ENCODE data around the gene SPTLC1.
"Not testable (repeated sequence)": the region's sequence is repeated elsewhere in the genome, so short reads cannot be mapped to it uniquely, and the experiment has no call there.

The SPTLC1 gene

DNA sequence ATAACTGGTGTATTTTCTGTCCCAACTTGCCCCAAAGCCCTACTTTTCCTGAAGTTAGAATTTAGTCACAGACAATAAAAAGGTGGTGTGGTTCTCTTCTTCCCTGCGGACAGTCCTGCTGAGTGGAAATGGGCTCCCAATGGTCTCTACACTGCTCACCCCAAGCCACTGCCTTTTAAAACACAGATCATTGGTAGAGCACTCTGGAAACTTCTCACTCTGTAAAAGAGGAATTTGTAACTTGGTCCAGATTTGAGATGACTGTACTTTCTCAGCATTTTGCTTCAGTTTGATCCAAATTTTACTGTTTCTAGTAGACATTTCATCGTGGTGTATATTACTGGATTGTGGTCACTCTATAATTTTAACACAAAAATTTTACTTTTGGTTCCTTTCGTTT lies 84.8 kb downstream of the SPTLC1 start:
- DNase-seq (ENCODE audit: low spot score), result no peak

DNA sequence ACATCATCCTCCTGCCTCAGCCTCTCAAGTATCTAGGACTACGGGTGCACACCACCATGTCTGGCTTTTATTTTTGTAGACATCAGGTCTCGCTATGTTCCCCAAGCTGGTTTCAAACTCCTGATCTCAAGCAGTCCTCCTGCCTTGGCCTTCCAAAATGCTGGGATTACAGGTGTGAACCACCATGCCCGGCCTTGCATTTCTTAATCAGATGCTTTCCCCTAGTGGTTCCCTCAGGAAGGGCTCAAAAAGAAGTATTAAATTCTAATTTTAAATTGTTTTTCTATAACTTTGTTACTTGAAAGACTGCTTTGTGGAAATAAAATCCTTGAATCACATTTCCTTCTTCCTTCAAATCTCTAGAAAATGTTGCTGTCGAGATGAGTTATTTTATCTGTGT lies 85.7 kb downstream of the SPTLC1 start:
- DNase-seq (ENCODE audit: low spot score), result no peak

DNA sequence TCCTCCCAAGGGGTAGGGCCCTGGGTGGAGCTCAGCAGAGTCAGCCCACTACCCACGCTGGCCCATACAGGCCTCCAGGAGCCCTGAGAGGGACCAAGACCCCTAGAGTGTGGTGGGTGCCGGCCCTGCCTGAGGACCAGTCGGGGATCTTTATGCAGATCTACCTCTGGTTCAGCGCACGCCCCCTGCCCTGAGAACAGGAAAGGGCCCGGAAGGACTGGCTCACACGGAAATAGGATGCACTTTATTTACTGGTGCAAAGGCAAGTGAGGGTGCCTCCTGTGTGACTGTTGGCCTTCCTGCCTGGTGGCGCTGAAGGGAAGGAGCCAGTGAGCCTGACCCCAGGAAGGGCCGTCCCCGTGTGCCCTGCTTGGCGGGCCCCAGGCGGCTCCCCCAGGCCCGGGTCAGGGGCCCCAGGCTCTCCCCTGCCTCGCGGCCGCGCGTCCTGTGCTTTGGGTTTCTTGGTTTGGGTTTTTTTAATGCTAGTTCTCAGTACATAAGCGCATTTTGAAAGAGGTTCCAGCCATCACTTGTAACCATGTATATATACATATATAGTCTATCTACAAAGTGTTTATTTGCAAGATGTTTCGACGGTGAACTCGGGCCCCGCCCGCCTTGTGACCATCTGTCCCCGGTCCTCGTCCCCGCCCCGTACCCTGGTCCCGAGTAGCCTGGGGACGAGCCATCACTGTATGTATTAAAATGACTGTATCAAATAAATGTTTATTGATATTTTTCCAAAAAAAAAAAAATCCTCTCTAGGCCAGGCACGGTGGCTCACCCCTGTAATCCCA lies 88.8 kb downstream of the SPTLC1 start:
- no peak for DNase-seq (ENCODE audit: low spot score)

DNA sequence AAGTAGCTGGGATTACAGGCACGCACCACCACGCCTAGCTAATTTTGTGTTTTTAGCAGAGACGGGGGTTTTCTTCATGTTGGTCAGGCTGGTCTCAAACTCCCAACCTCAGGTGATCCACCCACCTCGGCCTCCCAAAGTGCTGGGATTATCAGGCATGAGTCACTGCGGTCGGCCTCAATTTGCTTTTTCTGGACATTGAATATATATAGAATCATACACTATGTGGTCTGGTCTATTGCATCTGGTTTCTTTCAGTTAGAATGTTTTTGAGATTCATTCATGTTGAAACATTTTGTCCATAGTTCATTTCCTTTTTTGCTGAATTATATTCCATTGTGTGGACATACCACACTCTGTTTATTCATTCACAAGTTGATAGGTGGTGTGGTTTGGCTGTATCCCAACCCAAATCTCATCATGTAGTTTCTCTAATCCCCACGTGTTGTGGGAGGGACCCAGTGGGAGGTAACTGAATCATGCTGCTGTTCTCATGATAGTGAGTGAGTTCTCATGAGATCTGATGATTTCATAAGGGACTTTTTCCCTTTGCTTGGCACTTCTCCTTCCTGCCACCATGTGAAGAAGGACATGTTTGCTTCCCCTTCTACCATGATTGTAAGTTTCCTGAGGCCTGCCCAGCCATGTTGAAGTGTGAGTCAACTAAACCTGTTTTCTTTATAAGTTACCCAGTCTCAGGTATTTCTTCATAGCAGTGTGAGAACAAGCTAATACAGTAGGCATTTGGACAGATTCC lies 93.2 kb downstream of the SPTLC1 start:
- DNase-seq (ENCODE audit: low spot score), result not testable (repeated sequence)

DNA sequence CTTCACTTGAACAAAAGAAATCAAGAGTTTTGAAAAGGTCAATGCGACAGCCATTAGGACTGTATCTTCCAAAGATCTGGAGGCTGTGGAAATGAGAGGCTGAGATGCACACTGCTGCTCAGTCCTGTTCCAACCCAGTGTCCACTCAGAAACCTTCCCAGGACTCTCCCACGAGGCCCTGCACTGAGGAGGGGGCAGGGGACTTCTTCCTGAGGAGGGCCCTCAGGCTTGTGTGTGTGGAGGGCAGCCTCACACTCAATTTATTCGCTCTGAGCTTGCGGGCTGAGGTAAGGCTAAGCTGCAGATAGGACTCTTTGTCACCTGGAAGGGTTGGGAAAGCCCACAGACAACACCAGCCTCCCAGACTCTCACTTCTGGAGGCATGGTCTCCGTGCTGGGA lies 95.6 kb downstream of the SPTLC1 start:
- no peak for DNase-seq (ENCODE audit: low spot score)

DNA sequence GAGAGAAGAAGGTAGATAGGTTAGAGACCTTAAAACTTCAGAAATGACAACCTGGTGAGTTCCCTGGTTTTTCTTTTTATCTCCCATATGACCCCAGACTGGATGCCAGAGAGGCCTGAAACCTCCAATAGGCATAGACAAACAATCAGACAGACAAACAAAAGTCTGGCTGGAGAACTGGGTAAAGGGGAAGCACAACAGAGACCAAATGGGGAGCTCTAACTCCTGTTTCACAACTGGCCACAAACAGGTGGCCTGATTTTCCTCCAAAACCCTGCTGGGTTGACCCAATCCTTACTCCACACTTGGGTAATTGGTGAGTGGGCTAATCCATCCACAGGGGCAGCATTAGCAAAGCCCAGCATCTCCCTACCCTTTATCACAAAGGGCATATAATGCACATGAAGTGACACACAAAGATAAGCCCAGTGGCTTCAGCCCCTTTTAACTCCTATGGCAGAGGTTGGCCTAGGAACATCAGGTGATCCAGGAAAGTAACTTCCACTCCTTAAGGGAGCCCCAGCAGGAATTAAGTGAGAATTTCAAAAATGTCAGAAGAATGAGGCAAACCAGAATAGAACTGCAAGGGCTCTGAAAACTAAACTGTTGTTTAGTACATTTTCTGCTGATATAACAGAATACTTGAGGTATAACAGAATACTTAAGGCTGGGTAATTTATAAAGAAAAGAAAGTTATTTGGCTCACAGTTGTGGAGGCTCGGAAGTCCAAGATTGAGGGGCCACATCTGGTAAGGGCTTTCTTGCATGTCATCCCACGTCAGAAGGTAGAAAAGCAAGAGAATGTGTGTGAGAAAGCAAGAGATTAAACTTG lies 104.3 kb downstream of the SPTLC1 start:
- no peak for DNase-seq (ENCODE audit: low spot score)

DNA sequence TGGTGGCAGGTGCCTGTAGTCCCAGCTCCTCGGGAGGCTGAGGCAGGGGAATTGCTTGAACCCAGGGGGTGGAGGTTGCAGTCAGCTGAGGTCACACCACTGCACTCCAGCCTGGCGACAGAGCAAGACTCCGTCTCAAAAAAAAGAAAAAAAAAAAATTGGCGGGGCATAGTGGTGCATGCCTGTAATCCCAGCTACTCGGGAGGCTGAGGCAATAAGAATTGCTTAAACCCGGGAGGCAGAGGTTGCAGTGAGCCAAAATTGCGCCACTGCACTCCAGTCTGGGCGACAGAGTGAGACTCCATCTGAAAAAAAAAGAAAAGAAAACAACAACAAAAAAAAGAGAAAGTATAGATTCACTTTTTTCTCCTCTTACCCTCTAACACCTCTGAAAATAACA lies 105.0 kb downstream of the SPTLC1 start:
- DNase-seq (ENCODE audit: low spot score), result not testable (repeated sequence)

DNA sequence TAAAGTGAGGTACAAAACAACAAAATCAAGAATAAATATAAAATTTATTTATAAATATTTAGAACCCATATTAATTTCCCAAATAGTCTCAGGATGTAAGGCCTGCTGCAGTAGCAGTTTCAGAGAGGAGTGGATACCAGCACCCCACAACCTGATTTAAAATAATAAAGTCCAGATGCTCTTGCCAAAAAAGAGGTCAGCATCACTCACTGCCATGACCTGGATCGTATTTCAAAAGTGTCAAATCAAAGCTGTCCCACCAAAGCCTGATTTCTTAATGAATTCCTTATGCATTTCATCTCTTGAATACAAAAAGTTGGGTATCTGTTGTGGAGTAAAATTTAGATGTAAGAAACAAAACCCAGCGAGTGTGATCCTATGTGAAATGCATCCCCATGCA lies 107.2 kb downstream of the SPTLC1 start:
- DNase-seq (ENCODE audit: low spot score), result no peak

DNA sequence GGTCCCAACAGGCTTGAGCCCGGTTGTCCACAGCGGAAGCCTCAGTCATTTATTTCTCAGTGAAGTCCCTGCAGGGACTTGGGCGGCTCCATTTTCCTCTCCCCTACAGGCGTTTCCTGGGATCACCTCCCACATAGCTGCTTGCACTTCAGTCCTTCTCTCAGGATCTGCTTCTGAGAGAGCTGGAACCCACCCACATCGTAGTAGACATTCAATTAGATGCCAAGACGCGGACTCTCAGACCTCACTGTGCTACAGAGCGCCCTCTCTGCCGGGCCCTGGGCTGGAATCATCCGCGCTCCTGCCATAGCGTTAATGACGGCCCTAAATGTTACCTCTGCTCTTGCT lies 111.2 kb downstream of the SPTLC1 start:
- DNase-seq (ENCODE audit: low spot score), result no peak

DNA sequence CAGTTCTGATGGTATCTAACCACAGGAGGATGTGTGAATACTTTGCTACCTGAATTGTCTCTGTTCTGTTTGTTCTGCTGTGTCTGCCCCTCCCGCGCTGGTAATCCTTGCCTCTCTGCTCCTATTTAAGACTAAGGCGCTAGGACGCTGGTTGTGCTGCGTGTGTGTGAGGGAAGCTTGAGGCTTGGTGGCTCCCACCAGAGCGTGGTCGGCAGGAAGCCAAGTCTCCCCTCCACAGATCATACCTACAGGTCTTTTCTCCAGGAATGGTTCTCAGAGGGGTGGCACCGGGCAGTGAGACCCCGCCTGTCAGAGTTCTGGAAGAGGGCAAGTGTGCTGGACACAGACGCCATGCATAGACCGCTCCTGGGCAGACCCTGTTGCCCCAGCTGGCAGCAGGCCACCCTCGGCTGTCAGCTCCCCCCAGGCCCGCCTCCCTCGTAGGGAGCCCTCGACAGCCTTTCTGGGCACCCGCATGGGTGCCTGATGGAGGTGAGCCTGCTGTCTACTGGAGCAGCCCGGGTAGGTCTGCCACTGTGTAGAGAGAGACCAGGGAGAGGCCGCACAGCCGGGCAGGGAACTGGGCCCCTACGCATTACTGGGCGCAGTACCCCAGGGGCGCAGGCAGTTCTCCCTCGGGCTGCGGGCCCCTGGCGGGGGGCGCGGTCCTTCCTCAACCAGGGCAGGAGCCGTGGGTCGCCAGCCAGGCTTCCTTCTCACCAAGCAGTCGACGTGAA lies 111.7 kb downstream of the SPTLC1 start:
- no peak for DNase-seq (ENCODE audit: low spot score)

DNA sequence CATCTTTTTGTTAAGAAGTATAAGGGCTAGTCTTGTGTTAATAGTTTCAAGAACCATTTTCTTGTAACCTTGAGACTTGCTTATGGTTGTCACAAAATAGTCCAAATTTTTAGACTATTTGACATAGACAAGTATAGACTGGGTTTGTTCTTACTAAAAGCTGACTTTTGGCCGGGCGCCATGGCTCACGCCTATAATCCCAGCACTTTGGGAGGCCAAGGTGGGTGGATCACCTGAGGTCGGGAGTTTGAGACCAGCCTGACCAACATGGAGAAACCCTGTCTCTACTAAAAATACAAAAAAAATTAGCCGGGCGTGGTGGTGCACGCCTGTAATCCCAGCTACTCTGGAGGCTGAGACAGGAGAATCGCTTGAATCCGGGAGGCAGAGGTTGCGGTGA lies 113.3 kb downstream of the SPTLC1 start:
- not testable (repeated sequence) for DNase-seq (ENCODE audit: low spot score)

DNA sequence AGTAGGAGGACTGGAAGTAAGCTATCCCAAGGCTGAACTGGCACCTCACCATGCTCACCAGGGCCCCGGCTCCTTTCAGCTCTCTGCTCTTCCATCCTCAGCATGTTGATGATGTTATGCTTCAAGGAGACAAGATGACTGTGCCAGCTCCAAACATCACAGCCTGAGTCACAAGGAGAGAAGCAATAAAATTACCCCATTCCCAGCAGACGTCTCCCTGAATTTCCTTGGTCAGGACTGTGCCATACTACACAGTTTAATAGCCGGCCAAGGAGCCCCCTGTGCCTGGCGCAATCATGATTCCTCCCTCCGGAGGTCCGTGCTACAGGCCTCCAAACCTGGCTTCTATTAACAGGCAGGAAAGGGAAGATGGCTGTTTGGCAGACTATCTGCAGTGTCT lies 114.0 kb downstream of the SPTLC1 start:
- DNase-seq (ENCODE audit: low spot score), result no peak

DNA sequence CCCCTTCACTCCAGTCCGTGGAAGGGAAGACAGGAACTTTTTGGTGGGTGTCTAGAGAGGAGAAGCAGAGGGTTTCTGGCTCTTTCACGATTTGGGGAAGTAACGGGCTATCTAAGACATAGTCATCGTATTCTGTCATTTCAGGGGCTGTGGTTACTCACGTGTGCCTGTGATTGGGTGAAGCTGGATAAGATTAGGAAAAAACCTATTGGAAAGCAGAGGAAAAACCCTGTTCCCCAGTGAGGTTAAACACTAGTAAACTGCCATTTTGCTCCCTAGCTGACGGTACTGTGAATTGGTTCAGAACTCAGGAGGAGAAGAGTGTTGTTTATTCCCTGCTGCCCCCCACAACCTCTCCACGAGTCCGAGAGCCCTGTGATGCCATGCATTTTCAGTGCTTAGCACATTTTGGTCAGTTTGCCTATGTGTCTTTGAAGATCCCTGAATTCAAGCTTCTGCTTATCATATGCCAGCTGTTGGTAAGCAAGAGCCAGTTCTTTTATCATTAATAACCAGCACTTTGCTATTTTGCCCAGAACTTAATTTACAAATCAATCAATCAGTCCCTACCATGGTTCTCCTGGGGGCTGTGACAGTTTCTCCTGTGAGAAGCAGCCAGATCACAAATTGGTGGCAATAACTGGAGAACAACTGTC lies 120.1 kb downstream of the SPTLC1 start:
- no peak for DNase-seq (ENCODE audit: low spot score)

DNA sequence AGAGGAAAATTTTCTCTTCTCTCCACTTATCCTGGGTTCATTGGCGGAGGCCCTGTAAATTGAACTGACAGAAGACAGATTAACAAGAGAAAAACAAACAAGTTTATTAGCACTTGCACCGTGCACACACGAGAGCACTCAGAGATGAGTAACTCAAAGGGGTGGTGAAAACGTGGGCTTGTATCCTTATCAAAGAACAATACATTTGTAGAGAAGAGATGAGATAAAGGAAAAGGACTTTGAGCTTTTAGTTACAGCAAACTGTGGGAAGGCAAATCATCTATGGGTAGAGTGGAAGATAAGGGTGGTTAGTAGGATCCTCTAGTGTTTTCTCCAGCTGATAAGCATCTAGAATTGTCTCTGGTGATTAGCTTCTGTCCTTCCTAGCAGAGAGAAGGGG lies 120.8 kb downstream of the SPTLC1 start:
- DNase-seq (ENCODE audit: low spot score), result no peak

DNA sequence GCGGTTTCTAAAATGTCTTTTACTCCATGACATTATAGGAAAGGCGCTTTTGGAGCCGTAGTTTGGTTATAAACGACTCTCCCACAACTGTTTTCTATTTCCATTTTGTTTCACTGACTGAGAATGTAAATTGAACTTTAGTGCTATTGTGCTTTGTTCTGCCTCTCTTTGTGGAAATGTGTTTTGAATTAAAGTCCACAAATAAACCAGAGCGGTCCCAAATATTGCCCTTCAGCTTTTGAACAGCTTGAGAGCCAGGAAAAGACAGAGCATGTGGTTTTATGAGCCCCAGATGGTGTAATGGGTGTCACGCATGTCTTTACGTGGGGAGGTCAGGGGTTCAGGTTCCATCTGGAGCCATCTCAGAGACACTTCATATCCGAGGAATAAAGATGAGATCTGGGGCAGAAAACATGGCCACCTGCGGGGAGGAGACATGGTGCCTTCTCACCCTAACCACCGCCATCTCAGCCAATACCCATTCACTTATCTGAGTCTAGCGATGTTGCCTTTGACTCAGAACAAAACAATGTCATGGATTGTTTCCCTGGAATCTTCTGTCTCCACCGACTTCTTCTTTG lies 122.7 kb downstream of the SPTLC1 start:
- no peak for DNase-seq (ENCODE audit: low spot score)

DNA sequence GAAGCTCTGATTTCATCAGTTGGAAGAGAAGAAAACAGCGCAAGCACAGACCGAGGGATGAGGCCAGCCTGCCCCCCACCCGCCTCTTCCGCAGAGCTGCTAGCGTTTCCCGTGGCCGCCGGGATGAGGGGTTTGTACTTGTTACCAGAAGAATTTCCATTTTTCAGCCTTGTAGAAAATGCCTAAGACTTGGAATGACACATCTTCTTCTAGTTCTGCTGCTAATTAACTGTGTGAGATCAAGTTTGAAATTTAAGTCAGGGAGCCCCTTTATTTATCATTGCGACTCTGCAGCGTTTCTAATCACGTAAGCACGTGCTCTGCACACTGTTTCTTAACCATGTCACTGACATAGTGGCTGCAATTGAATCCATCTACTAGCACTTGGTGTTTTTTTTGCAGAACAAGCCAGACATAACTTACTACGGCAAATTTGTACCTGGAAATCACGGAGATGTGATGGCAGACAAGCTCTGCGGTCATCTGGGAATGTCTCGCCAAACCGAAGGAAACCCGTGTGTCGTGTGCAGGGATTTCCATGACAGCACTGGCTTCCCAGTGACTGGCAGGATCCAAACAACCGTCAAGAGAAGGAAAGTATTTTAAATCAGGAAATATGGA lies 123.4 kb downstream of the SPTLC1 start:
- DNase-seq (ENCODE audit: low spot score), result no peak

DNA sequence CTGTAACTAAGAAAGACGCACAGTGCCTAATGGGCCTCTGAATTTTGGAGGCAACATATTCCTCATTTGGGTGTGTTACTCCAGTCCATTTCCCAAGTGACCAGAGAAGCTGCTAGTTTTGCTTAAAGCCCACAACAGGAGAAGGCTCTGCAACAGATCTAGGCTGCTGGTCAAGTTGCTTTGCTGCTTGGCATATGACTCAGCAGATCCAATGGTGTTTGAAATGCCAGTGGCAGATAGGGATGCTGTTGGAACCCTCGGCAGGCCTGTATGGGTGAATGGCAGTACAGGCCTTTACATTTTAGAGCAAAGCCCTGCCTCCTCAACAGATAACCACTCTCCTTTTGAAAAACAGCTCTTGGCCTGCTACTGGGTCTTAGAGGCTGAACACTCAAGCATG lies 129.0 kb downstream of the SPTLC1 start:
- no peak for DNase-seq (ENCODE audit: low spot score)

DNA sequence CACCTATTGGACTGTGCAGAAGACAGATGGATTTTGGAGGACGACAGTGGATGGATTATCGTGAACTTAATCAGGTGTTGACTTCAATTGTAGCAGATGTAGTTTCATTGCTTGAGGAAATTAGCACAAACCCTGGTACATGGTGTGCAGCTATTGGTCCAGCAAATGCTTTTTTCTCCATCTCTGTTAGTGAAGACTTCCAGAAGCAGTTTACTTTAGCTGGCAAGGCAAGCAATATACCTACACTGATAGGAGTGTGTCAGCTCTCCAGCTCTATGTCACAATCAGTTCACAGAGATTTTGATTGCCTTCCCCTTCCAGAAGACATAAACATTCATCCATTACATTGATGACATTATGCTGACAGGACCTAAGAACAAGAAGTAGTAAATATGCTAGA lies 129.5 kb downstream of the SPTLC1 start:
- no peak for DNase-seq (ENCODE audit: low spot score)
